ENCODE results near the gene FTO.

The FTO gene

GRCh38 chr16:53817117-53817755 is 113.3 kb downstream of the FTO start:
- TF ChIP-seq TAF1 (IDR thresholded peaks at IDR 0.05; ENCODE audit: borderline replicate concordance, insufficient read depth, low read length) (no peak), FOXP2 (optimal IDR thresholded peaks at IDR 0.05; ENCODE audit: borderline replicate concordance, extremely low read depth, extremely low read length, insufficient read depth) (no peak), REST (IDR thresholded peaks at IDR 0.05; ENCODE audit: insufficient read depth in 1 of 2, low read depth in 2 of 2, low read length in 2 of 2) (no peak), POLR2AphosphoS5 (IDR thresholded peaks at IDR 0.05; ENCODE audit: low read depth, low read length) (no peak), SIN3A (IDR thresholded peaks at IDR 0.05; ENCODE audit: borderline replicate concordance, insufficient read depth, low read length) (no peak)

DNA sequence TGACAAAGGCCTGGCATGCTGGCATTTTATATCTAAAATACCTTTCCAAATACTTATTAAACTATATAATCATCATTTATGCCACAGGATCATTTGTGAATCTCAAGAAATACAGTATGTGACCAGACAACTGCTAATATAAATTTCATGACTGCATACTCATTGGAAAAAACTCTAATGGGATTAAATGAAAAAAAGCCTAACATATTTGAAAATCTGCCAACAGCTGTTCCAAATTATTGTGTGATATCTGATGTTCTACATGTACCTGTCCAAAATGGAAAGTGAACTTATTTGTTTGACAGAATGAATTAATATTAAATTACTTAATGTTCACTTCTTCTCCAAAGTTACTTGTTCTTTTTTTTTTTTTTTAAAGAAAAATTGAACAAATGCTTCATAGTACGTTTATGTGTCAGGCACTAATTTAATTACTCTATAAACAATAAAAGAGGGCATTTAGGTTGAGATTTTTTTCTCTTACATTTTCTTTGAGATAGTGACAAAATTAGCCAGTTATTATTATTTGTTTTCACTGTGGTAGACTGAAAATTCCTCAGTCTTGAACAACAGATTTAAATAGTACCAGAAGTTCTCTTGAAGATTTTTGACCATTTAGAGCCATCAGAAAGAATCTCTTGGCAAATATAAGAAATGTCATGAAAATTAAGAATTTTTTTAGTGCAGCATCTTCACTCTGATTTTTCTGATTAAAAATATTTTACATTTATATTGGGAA is 114.0 kb downstream of the FTO start:
- no peak for TF ChIP-seq POLR2AphosphoS5 (IDR thresholded peaks at IDR 0.05; ENCODE audit: low read depth, low read length)
- TF ChIP-seq TAF1 (IDR thresholded peaks at IDR 0.05; ENCODE audit: borderline replicate concordance, insufficient read depth, low read length) = no peak
- no peak for TF ChIP-seq REST (IDR thresholded peaks at IDR 0.05; ENCODE audit: insufficient read depth in 1 of 2, low read depth in 2 of 2, low read length in 2 of 2)
- TF ChIP-seq SIN3A (IDR thresholded peaks at IDR 0.05; ENCODE audit: borderline replicate concordance, insufficient read depth, low read length) = no peak
- TF ChIP-seq FOXP2 (optimal IDR thresholded peaks at IDR 0.05; ENCODE audit: borderline replicate concordance, extremely low read depth, extremely low read length, insufficient read depth) = no peak

DNA sequence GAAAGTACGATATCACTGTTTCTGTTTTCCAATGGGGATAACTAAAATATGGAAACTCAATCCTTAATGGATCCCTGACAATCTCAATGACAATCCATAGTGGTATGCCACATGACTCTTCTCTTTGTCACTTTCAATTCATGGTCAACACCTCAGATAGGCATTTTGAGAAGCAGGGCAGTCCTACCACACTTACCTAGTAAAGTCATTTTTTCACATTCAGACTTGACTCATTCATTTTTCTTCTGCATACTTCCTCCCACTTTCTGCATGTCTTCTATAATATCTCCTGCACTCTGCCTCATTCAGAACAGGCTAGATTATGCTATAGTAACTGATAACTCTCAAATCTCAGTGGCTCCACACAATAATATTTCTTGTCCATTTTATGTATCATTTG is 117.5 kb downstream of the FTO start:
- TF ChIP-seq TAF1 (IDR thresholded peaks at IDR 0.05; ENCODE audit: borderline replicate concordance, insufficient read depth, low read length) = no peak
- TF ChIP-seq FOXP2 (optimal IDR thresholded peaks at IDR 0.05; ENCODE audit: borderline replicate concordance, extremely low read depth, extremely low read length, insufficient read depth) = no peak
- TF ChIP-seq REST (IDR thresholded peaks at IDR 0.05; ENCODE audit: insufficient read depth in 1 of 2, low read depth in 2 of 2, low read length in 2 of 2) = no peak
- no peak for TF ChIP-seq POLR2AphosphoS5 (IDR thresholded peaks at IDR 0.05; ENCODE audit: low read depth, low read length)
- no peak for TF ChIP-seq SIN3A (IDR thresholded peaks at IDR 0.05; ENCODE audit: borderline replicate concordance, insufficient read depth, low read length)

DNA sequence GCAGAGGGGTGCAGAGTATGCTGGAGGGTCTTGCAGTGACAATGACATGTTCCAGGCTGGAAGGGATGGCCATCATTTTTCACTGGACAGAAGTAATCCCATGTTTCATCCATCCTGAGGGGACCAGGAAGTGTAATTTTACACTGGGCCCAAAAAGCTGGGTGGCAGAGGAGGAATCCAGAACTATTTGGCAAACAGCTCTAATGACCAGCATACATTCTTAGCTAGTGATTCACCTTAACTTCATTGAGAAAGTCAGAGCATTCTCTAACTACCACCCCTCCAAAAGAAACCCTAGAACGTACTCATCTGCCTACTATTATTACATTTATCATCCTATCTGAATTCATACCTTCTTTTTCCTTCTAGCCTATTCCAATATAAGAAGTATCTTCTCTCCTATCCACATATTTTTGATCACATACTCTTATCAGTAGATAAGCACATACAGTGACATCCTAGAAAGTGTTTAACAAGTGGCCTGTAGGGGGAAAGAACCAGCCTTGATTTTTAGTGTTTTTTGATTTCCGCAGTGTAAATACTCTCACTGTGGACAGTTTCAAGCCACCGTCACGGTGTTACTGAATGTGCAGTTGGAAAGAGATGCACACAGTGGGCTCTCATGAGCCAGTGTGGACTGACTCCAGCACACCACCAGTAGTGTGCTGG is 118.1 kb downstream of the FTO start:
- TF ChIP-seq TAF1 (IDR thresholded peaks at IDR 0.05; ENCODE audit: borderline replicate concordance, insufficient read depth, low read length) (no peak), FOXP2 (optimal IDR thresholded peaks at IDR 0.05; ENCODE audit: borderline replicate concordance, extremely low read depth, extremely low read length, insufficient read depth) (no peak), POLR2AphosphoS5 (IDR thresholded peaks at IDR 0.05; ENCODE audit: low read depth, low read length) (no peak), REST (IDR thresholded peaks at IDR 0.05; ENCODE audit: insufficient read depth in 1 of 2, low read depth in 2 of 2, low read length in 2 of 2) (no peak), SIN3A (IDR thresholded peaks at IDR 0.05; ENCODE audit: borderline replicate concordance, insufficient read depth, low read length) (no peak)

Measured in PFSK-1 (cell line).